MM.1S (cell line): ENCODE results near the gene SORBS2.

Experiments
- EZH2 ChIP-seq: fragments of 300-600 bp; sonication (generic); optimal IDR thresholded peaks from 2 replicates; pipeline ENCODE3; 2017; ENCODE audit warnings: low read depth, mild to moderate bottlenecking, antibody characterized with exemption, low read length, mixed read lengths
- TF ChIP-seq, protein P1 (sequence below): fragments of 300-600 bp; sonication (generic); IDR thresholded peaks from 2 replicates; pipeline ENCODE4 v1.5.1; 2016; ENCODE audit warnings: antibody characterized with exemption, low read length, mixed read lengths

DNA sequence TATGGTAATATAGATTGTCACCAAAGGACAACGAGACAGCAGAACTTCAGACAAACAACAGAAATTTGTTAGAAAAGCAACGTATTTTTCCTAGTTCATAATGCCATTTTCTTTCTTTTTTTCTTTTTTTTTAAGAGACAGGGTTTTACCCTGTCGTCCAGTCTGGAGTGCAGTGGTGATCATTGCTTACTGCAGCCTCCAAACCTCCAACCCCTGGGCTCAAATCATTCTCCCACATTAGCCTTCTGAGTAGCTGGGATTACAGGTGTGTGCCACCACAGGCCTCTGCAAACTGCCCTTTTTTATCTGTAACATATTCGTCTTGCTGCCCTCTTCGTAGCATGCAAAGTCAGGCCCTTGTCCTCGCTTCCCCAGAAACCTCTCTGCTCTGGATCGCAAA is 160.1 kb downstream of the SORBS2 start:
- no peak for TF ChIP-seq EZH2
- TF ChIP-seq, protein P1, sequence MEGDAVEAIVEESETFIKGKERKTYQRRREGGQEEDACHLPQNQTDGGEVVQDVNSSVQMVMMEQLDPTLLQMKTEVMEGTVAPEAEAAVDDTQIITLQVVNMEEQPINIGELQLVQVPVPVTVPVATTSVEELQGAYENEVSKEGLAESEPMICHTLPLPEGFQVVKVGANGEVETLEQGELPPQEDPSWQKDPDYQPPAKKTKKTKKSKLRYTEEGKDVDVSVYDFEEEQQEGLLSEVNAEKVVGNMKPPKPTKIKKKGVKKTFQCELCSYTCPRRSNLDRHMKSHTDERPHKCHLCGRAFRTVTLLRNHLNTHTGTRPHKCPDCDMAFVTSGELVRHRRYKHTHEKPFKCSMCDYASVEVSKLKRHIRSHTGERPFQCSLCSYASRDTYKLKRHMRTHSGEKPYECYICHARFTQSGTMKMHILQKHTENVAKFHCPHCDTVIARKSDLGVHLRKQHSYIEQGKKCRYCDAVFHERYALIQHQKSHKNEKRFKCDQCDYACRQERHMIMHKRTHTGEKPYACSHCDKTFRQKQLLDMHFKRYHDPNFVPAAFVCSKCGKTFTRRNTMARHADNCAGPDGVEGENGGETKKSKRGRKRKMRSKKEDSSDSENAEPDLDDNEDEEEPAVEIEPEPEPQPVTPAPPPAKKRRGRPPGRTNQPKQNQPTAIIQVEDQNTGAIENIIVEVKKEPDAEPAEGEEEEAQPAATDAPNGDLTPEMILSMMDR: no peak
